OCI-M2 (cell line): Measurements from ENCODE around the gene ANGEL2.
"Not testable (repeated sequence)": the region's sequence is repeated elsewhere in the genome, so short reads cannot be mapped to it uniquely, and the experiment has no call there.

Experiments used
- DNase-seq: peaks from one replicate; lab custom pipeline; 2025; ENCODE audit not compliant: unreplicated experiment; lab: John Stamatoyannopoulos, UW

Gene ANGEL2

GRCh38 chr1:213020016-213020415 is 4.3 kb upstream of the ANGEL2 start:
- DNase-seq: no peak

DNA sequence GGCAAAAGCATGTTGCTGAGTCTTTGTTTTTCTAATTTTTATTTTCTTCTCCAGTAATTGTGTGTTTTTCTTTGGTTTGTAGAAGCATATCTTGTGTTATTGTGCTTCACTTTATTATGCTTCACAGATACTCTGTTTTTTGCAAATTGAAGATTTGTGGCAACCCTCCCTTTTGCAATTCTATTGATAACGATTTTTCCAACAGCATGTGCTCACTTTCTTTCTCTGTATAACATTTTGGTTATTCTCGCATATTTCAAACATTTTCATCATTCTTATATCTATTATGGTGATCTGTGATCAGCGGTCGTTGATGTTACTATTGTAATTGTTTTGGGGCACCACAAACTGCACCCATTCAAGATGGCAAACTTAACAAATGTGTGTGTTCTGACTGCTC is 3.8 kb upstream of the ANGEL2 start:
- DNase-seq: no peak

- no peak for DNase-seq
These were observed 2.0 kb upstream of the ANGEL2 start for GRCh38 chr1:213017447-213018273.

- DNase-seq: no peak
These were observed 1.0 kb downstream of the ANGEL2 start for GRCh38 chr1:213014642-213015041.

- no peak for DNase-seq
These were observed 7.1 kb downstream of the ANGEL2 start for GRCh38 chr1:213008564-213008963.

DNA sequence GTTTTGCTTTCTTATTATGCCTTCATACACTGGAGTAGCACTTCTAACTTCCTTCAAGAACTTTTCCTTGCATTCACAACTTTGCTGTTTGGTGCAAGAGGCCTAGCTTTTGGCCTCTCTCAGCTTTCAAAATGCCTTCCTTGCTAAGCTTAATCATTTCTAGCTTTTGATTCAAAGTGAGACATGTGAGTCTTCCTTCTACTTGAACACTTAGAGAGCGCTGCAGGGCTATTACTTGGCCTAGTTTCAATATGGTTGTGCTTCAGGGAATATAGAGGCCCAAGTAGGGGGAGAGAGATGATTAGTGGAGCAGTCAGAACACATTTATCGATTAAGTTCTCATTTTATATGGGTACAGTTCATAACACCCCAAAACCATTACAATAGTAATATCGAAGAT is 12.4 kb downstream of the ANGEL2 start:
- DNase-seq: no peak

GRCh38 chr1:212994926-212995325 is 20.7 kb downstream of the ANGEL2 start:
- no peak for DNase-seq

- not testable (repeated sequence) for DNase-seq
These were observed 21.7 kb downstream of the ANGEL2 start for GRCh38 chr1:212993960-212994359.

- no peak for DNase-seq
These were observed 25.4 kb downstream of the ANGEL2 start for GRCh38 chr1:212990276-212990675.

- DNase-seq: no peak
These were observed 27.9 kb downstream of the ANGEL2 start for GRCh38 chr1:212987702-212988322.

- no peak for DNase-seq
These were observed 29.1 kb downstream of the ANGEL2 start for GRCh38 chr1:212986551-212986950.

DNA sequence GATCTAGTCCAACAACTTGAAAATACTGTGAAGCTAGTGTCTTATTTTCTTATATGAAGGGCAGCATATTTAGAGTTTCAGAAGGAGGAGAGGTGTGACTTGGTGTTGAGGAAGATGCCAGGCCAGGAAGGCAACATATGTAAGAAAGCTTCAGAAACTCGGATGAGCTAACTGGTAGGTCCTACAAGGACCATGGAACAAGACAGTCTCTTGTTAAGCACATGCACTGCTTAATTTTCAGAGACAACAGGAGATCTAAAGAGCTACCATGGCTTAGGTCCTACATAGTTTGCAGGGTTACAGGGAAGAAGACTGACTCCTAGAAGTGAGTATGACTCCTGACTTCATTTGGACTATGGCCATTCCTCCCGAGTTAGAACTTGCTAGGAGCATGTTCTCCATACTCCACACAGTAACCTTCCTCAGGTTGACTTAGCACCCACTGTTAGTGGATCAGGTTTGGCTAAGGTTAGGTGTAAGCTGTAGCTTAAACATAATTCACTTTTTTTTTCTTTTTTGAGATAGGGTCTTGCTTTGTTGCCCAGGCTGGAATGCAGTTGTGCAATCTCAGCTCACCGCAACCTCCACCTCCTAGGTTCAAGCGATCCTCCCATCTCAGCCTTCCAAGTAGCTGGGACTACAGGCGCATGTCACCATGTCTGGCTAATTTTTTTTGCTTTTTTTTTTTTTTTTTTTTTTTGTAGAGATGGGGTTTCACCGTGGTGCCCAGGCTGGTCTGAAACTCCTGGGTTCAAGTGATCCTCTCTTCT is 31.0 kb downstream of the ANGEL2 start:
- no peak for DNase-seq

GRCh38 chr1:212983482-212983881 is 32.2 kb downstream of the ANGEL2 start:
- DNase-seq: no peak

- no peak for DNase-seq
These were observed 33.1 kb downstream of the ANGEL2 start for GRCh38 chr1:212982430-212983152.

- DNase-seq: no peak
These were observed 33.9 kb downstream of the ANGEL2 start for GRCh38 chr1:212981571-212982328.

GRCh38 chr1:212981025-212981495 is 34.6 kb downstream of the ANGEL2 start:
- DNase-seq: no peak

DNA sequence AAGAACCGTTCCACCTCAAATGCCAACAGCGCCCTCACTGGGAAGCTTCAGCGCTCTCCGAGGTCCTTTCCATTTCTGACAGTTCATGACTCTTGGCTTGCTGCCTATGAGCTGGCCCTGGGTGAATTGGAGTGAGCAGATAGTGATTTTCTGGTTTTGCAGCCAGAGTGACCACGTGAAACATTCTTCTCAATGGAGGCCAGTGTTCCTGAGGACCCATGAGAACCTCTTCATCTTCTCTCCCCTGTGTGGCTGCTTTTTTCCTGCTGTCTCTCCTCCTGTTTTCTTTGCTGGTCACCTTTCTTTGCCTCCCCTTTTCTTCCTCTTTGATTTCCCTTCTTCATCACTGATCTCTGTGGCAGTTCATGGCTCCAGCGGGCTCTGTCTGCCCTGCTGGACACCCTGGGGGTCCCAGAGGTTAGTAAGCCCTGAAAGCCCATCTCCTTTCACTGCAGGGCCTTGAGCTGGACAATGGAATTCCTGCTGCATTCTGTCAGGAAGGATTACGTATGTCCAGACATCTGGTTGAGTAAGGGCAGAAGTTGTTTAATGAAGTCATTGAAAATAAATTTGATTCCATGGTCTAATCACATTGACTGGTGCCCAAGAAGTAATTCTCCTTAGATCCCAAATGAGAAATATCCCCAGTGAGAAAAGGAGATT is 35.4 kb downstream of the ANGEL2 start:
- no peak for DNase-seq

DNA sequence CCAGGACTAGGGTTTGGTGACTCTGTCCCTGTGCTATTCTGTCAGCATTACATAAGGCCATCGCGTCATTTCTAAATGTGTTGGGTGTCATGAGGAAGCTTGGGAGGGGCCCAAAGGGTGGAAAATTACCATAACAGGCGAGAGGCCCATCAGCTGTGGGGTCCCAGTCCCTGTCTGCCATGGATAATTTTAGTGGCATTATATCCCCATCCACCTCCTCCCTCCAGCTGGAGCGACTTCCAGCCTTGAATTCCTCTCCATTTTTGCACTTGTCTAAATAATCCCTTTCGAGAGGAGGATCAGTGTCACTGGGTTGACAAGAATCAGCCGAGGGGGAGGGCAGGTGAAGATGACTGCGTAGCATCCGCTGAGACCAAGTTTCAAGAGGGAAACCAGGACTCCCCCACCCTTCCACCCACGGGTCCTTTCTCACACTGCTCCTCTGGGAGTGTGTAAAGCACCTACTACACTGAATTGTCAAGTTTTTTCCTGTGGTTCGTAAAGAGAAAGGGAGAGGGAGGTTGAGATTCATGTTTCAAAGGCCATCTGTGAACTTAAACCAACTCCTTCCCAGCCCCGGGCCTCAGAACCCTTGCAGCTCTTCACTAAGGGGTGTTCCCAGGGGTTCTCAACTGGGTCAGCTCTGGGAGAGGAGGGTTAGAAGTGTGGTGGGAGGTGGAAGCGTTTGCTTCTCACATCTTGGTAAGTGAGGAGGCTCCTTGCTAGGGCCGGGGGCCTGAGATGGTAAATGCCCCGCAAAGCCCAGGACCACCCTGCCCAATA is 36.1 kb downstream of the ANGEL2 start:
- no peak for DNase-seq
